SK-N-SH (cell line): ENCODE measurements around the gene OPA3.

Source experiments
- FOXM1 ChIP-seq: IDR thresholded peaks from 2 replicates; pipeline ENCODE4 v1.4.0; 2012; ENCODE audit warnings: low read depth, mild to moderate bottlenecking
- GABPA ChIP-seq: IDR thresholded peaks from 2 replicates; pipeline ENCODE4 v1.4.0; 2012; ENCODE audit warnings: low read depth, mild to moderate bottlenecking
- JUND ChIP-seq: IDR thresholded peaks from 2 replicates; pipeline ENCODE4 v1.4.0; 2012
- MEF2A ChIP-seq: IDR thresholded peaks from 2 replicates; pipeline ENCODE4 v1.4.0; 2012; ENCODE audit warnings: low read depth, borderline replicate concordance
- POLR2AphosphoS5 ChIP-seq: IDR thresholded peaks from 2 replicates; pipeline ENCODE4 v1.6.1; 2012; ENCODE audit warnings: low read depth, low read length
- TF ChIP-seq, protein P1 (sequence below): IDR thresholded peaks from 2 replicates; pipeline ENCODE4 v1.4.0; 2012; ENCODE audit warnings: low read depth
- TF ChIP-seq, protein P2 (sequence below): fragments of 150-350 bp; IDR thresholded peaks from 2 replicates; pipeline ENCODE4 v1.6.1; 2017; ENCODE audit warnings: antibody characterized with exemption, low read length, low read depth, borderline replicate concordance
- TF ChIP-seq, protein P3 (sequence below): fragments of 200-600 bp; sonication (generic); IDR thresholded peaks from 2 replicates; pipeline ENCODE4 v1.6.1; 2017; ENCODE audit warnings: antibody characterized with exemption, mild to moderate bottlenecking, moderate library complexity

DNA sequence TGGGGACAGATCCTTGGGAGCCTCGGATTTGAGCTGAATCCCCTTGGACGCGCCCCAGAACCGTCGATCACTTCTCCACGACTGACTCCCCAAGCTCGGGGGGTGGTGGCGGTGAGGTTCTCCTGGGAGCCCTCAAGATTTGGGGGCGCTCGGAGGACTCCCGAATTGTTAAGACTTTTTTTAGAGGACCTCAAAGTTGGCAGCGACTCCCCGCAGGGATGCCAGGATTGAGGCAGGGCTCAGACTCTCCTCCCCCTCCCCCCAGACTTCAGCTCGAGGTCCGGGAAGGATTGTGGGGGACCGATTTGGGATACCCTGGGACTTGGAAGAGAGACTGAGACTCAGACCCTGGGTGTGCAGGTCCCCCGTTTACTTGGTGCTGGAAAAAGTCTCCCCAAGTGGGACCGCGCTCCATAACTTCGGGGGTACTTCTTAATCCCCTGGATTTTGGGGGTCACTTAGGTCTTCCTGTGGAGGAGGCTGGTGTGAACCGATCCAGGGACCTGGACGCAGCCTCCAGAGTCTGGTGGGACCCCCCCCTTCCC is 76.7 kb downstream of the OPA3 start:
- TF ChIP-seq POLR2AphosphoS5: no peak
- TF ChIP-seq, protein P1, sequence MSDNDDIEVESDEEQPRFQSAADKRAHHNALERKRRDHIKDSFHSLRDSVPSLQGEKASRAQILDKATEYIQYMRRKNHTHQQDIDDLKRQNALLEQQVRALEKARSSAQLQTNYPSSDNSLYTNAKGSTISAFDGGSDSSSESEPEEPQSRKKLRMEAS: no peak
- TF ChIP-seq, protein P2, sequence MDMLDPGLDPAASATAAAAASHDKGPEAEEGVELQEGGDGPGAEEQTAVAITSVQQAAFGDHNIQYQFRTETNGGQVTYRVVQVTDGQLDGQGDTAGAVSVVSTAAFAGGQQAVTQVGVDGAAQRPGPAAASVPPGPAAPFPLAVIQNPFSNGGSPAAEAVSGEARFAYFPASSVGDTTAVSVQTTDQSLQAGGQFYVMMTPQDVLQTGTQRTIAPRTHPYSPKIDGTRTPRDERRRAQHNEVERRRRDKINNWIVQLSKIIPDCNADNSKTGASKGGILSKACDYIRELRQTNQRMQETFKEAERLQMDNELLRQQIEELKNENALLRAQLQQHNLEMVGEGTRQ: no peak
- no peak for TF ChIP-seq FOXM1
- TF ChIP-seq GABPA: no peak
- TF ChIP-seq MEF2A: no peak
- TF ChIP-seq JUND: no peak
- TF ChIP-seq, protein P3, sequence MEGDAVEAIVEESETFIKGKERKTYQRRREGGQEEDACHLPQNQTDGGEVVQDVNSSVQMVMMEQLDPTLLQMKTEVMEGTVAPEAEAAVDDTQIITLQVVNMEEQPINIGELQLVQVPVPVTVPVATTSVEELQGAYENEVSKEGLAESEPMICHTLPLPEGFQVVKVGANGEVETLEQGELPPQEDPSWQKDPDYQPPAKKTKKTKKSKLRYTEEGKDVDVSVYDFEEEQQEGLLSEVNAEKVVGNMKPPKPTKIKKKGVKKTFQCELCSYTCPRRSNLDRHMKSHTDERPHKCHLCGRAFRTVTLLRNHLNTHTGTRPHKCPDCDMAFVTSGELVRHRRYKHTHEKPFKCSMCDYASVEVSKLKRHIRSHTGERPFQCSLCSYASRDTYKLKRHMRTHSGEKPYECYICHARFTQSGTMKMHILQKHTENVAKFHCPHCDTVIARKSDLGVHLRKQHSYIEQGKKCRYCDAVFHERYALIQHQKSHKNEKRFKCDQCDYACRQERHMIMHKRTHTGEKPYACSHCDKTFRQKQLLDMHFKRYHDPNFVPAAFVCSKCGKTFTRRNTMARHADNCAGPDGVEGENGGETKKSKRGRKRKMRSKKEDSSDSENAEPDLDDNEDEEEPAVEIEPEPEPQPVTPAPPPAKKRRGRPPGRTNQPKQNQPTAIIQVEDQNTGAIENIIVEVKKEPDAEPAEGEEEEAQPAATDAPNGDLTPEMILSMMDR: no peak
